H9 (cell line): ENCODE data around the gene CXCL10. TPM values are rescaled to one million over a fixed set of nuclear protein-coding genes. Genes with fewer than 3 reads are reported as not detected.

Experiments used
- DNase-seq: peaks from one replicate; pipeline ENCODE4 v3.0.0-alpha.2; 2017
- H2AFZ ChIP-seq: one replicate; pipeline ENCODE4 v1.6.1; 2013; ENCODE audit warnings: mild to moderate bottlenecking, low read length, control low read depth, moderate library complexity
- H2AK5ac ChIP-seq: 2 replicates; pipeline ENCODE4 v1.6.1; 2013; ENCODE audit warnings: low read length, control low read depth, mixed read lengths; ENCODE audit not compliant: insufficient read length
- H2BK120ac ChIP-seq: one replicate; pipeline ENCODE4 v1.6.1; 2013; ENCODE audit warnings: low read depth, mild to moderate bottlenecking, low read length, control low read depth, inconsistent platforms; ENCODE audit not compliant: poor library complexity, severe bottlenecking
- H2BK12ac ChIP-seq: 2 replicates; pipeline ENCODE4 v1.6.1; 2013; ENCODE audit warnings: low read length, control low read depth, mixed read lengths, low read depth; ENCODE audit not compliant: insufficient read length
- H2BK15ac ChIP-seq: 2 replicates; pipeline ENCODE4 v1.6.1; 2013; ENCODE audit warnings: low read depth, low read length, control low read depth
- H2BK20ac ChIP-seq: one replicate; pipeline ENCODE4 v1.6.1; 2013; ENCODE audit warnings: low read depth, mild to moderate bottlenecking, low read length, control low read depth, inconsistent platforms; ENCODE audit not compliant: poor library complexity, severe bottlenecking
- H2BK5ac ChIP-seq: 2 replicates; pipeline ENCODE4 v1.6.1; 2013; ENCODE audit warnings: low read length, control low read depth, mixed read lengths; ENCODE audit not compliant: insufficient read length
- H3K14ac ChIP-seq: 2 replicates; pipeline ENCODE4 v1.6.1; 2013; ENCODE audit warnings: low read length, control low read depth; ENCODE audit not compliant: insufficient read depth
- H3K18ac ChIP-seq: 2 replicates; pipeline ENCODE4 v1.6.1; 2013; ENCODE audit warnings: low read depth, mild to moderate bottlenecking, mixed read lengths, low read length, control low read depth; ENCODE audit not compliant: insufficient read length
- H3K23ac ChIP-seq: 2 replicates; pipeline ENCODE4 v1.6.1; 2013; ENCODE audit warnings: low read length, control low read depth, mixed read lengths, low read depth; ENCODE audit not compliant: insufficient read length
- H3K23me2 ChIP-seq: 2 replicates; pipeline ENCODE4 v1.6.1; 2013; ENCODE audit warnings: low read depth, mild to moderate bottlenecking, mixed read lengths, low read length, control low read depth; ENCODE audit not compliant: insufficient read length, poor library complexity, severe bottlenecking
- H3K27ac ChIP-seq: 2 replicates; pipeline ENCODE4 v1.5.1; 2013; ENCODE audit warnings: low read length, control low read depth, mixed read lengths, low read depth; ENCODE audit not compliant: insufficient read length
- H3K27me3 ChIP-seq: 2 replicates; pipeline ENCODE4 v1.6.1; 2013; ENCODE audit warnings: low read length, control low read depth, inconsistent platforms; ENCODE audit not compliant: insufficient read depth
- H3K4ac ChIP-seq: 2 replicates; pipeline ENCODE4 v1.6.1; 2013; ENCODE audit warnings: low read depth, mild to moderate bottlenecking, control low read depth, inconsistent platforms, low read length, moderate library complexity
- H3K4me1 ChIP-seq: 2 replicates; pipeline ENCODE4 v1.6.1; 2013; ENCODE audit warnings: low read length, control low read depth, inconsistent platforms; ENCODE audit not compliant: insufficient read depth
- H3K4me2 ChIP-seq: 2 replicates; pipeline ENCODE4 v1.6.1; 2013; ENCODE audit warnings: low read length, control low read depth, mixed read lengths; ENCODE audit not compliant: insufficient read length, insufficient read depth
- H3K56ac ChIP-seq: 2 replicates; pipeline ENCODE4 v1.6.1; 2013; ENCODE audit warnings: low read depth, mild to moderate bottlenecking, mixed read lengths, low read length, control low read depth; ENCODE audit not compliant: insufficient read length
- H3K79me1 ChIP-seq: 2 replicates; pipeline ENCODE4 v1.6.1; 2013; ENCODE audit warnings: low read depth, mild to moderate bottlenecking, moderate library complexity, low read length, control low read depth, inconsistent platforms; ENCODE audit not compliant: insufficient read depth, poor library complexity, severe bottlenecking
- H3K79me2 ChIP-seq: 2 replicates; pipeline ENCODE4 v1.6.1; 2013; ENCODE audit warnings: low read length, control low read depth, inconsistent platforms; ENCODE audit not compliant: insufficient read depth
- H3K9ac ChIP-seq: 2 replicates; pipeline ENCODE4 v1.6.1; 2013; ENCODE audit warnings: low read length, control low read depth, mixed read lengths; ENCODE audit not compliant: insufficient read length; ENCODE audit errors: extremely low read depth
- H3K9me3 ChIP-seq: one replicate; pipeline ENCODE4 v1.6.1; 2013; ENCODE audit warnings: low read depth, low read length, inconsistent platforms; ENCODE audit not compliant: control insufficient read depth
- H3T11ph ChIP-seq: one replicate; pipeline ENCODE4 v1.6.1; 2013; ENCODE audit warnings: mild to moderate bottlenecking, low read length, control low read depth, inconsistent platforms
- H4K20me1 ChIP-seq: one replicate; pipeline ENCODE4 v1.6.1; 2013; ENCODE audit not compliant: control insufficient read depth, insufficient read length, insufficient read depth
- H4K5ac ChIP-seq: 2 replicates; pipeline ENCODE4 v1.6.1; 2013; ENCODE audit warnings: low read depth, mild to moderate bottlenecking, mixed read lengths, low read length, control low read depth; ENCODE audit not compliant: insufficient read length
- H4K8ac ChIP-seq: replicated peaks from 2 replicates; pipeline ENCODE4 v1.6.1; 2013; ENCODE audit warnings: low read length, control low read depth, mixed read lengths, low read depth; ENCODE audit not compliant: insufficient read length
- H4K91ac ChIP-seq: 2 replicates; pipeline ENCODE4 v1.6.1; 2013; ENCODE audit warnings: low read depth, mild to moderate bottlenecking, moderate library complexity, mixed read lengths, low read length, control low read depth; ENCODE audit not compliant: insufficient read length
- H3K27ac Mint-ChIP-seq, 3 experiments: 2 replicates in 2 of 3; 3 replicates in 1 of 3; pipeline ENCODE4 v1.8.0; 2020 to 2021; ENCODE audit warnings: mixed read lengths in 3 of 3, mild to moderate bottlenecking in 1 of 3, moderate library complexity in 1 of 3
- H3K27me3 Mint-ChIP-seq: 2 replicates; pipeline ENCODE4 v1.8.0; 2021; ENCODE audit warnings: low read depth, mild to moderate bottlenecking, moderate library complexity, mixed read lengths
- H3K36me3 Mint-ChIP-seq, 3 experiments: 2 replicates in 2 of 3; 3 replicates in 1 of 3; pipeline ENCODE4 v1.8.0; 2020 to 2021; ENCODE audit warnings: low read depth in 3 of 3, mixed read lengths in 3 of 3; ENCODE audit not compliant: insufficient read depth in 1 of 3
- H3K4me1 Mint-ChIP-seq, 2 experiments: 2 replicates each; pipeline ENCODE4 v1.8.0; 2020; ENCODE audit warnings: mixed read lengths in 2 of 2
- H3K4me3 Mint-ChIP-seq, 2 experiments: 2 replicates in 1 of 2; 3 replicates in 1 of 2; pipeline ENCODE4 v1.8.0; 2020 to 2021; ENCODE audit warnings: mild to moderate bottlenecking in 2 of 2, mixed read lengths in 2 of 2, moderate library complexity in 1 of 2
- H3K9me3 Mint-ChIP-seq, 2 experiments: 2 replicates in 1 of 2; 3 replicates in 1 of 2; pipeline ENCODE4 v1.8.0; 2020; ENCODE audit warnings: mild to moderate bottlenecking in 2 of 2, mixed read lengths in 2 of 2, moderate library complexity in 1 of 2
- CTCF ChIP-seq: fragments of 200-600 bp; sonication (generic); conservative IDR thresholded peaks from 3 replicates; pipeline ENCODE4 v1.8.0; 2021; ENCODE audit warnings: antibody characterized with exemption, mild to moderate bottlenecking
- total RNA-seq: library from RNA; stranded (reverse); gene quantifications from 2 replicates; pipeline ENCODE4 v1.2.1, GENCODE V29; 2021

Gene CXCL10
- total RNA-seq, 1 experiment from 2014 or later, result not detected

DNA sequence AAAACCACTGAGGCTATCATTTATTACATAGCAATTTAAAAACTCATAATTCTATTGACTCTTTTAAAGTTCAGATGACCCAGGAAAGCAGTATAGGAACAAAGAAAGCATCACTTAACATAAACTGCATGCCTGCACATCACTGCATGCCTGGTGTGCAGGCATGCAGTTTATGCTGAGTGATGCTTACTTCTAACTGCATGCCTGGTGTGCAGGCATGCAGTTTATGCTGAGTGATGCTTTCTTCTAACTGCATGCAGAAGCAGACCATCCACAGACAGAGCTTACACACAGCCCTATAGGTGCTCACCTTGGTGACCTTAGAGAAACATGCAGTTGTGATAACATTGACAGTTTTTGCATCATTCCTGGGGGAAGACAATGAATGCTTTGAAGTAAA, 49.5 kb downstream of the CXCL10 start:
- no peak overlapping the region for H3K18ac ChIP-seq
- H3K79me2 ChIP-seq, result no peaks in the 10 kb centered on the region
- TF ChIP-seq CTCF, result no peak
- Mint-ChIP-seq H3K27me3 (no peaks in the 10 kb centered on the region), H3K9me3 (peaks cover 12 to 13% of the 10 kb centered on the region in 2 experiments; a peak in 4 of 5 replicates), H3K27ac (no peak overlapping the region), H3K36me3 (peaks cover 63 to 90% (median 79%) of the 10 kb centered on the region in 3 experiments), H3K4me3 (no peak overlapping the region), H3K4me1 (no peaks in the 10 kb centered on the region)
- no peak overlapping the region for H3K23ac ChIP-seq
- H2AFZ ChIP-seq, result no peak overlapping the region
- no peaks in the 10 kb centered on the region for H3K27me3 ChIP-seq
- no peak for DNase-seq
- no peaks in the 10 kb centered on the region for H4K20me1 ChIP-seq
- no peak overlapping the region for H2BK12ac ChIP-seq
- no peak overlapping the region for H3K4ac ChIP-seq
- no peak overlapping the region for H2BK20ac ChIP-seq
- H4K8ac ChIP-seq, result no peak overlapping the region
- no peaks in the 10 kb centered on the region for H3K23me2 ChIP-seq
- no peak overlapping the region for H2BK15ac ChIP-seq
- H3K27ac ChIP-seq, result no peak overlapping the region
- no peak overlapping the region for H2BK120ac ChIP-seq
- H3K4me1 ChIP-seq, result no peaks in the 10 kb centered on the region
- H3K79me1 ChIP-seq, result no peaks in the 10 kb centered on the region
- no peak overlapping the region for H3K56ac ChIP-seq
- no peak overlapping the region for H3K14ac ChIP-seq
- H3K9ac ChIP-seq, result no peak overlapping the region
- no peak overlapping the region for H4K5ac ChIP-seq
- no peak overlapping the region for H3K4me2 ChIP-seq
- H3T11ph ChIP-seq, result no peak overlapping the region
- no peak overlapping the region for H2AK5ac ChIP-seq
- no peak overlapping the region for H4K91ac ChIP-seq
- H3K9me3 ChIP-seq, result peaks cover 10% of the 10 kb centered on the region
- H2BK5ac ChIP-seq, result no peak overlapping the region

Other genes starting within 250 kb of the CXCL10 start
- not detected in 2 replicates for gene PPEF2, start 121.0 kb downstream of the CXCL10 start, total RNA-seq
- 2.7 and 3.2 TPM in 2 replicates for gene NAAA, start 82.5 kb downstream of the CXCL10 start, total RNA-seq
- gene SDAD1, start 32.6 kb downstream of the CXCL10 start, total RNA-seq, result 79.3 and 80.6 TPM in 2 replicates
- gene CXCL9, start 16.0 kb downstream of the CXCL10 start, total RNA-seq, result not detected in 2 replicates
- not detected in 2 replicates for gene CXCL11, start 12.6 kb upstream of the CXCL10 start, total RNA-seq
- 0.33 and 0.74 TPM in 2 replicates for gene ART3, start 51.2 kb upstream of the CXCL10 start, total RNA-seq
- gene NUP54, start 124.9 kb upstream of the CXCL10 start, total RNA-seq, result 128 and 129 TPM in 2 replicates
- 35.4 and 36.4 TPM in 2 replicates for gene SCARB2, start 190.3 kb upstream of the CXCL10 start, total RNA-seq
- 1.0 and 2.0 TPM in 2 replicates for gene FAM47E, start 228.2 kb upstream of the CXCL10 start, total RNA-seq